ENCODE data around the gene GNRHR.

The GNRHR gene

DNA sequence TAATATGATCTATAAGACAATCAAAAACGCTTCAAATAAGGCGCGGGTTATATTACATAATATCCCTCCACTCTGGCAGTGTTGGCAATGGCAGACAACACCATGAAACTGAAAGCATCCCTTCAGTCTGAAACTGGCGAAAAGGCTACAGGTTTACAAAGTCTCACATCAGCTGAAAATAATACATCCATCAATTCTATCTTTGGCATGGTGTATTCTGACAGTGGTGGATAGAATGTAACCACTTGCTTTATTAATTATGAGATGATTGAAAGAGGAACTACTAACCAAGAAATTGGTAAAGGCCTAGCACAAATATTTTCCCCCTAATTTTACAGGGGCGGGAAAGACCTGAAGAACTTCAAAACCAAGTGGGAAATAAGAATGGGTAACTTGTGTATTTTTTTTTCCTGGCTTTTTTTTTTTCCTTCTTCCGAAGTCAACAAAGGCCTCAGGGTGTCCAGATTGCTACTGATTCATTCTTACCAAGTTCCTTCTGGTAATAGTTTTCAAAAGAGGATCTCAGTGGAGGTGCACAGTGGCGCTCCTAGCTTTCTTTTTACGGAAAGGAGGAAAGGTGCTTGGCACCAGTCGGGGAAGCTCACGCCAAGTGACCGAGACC lies 54.0 kb downstream of the GNRHR start:
- DNase-seq (ENCODE audit: low read depth in 3 of 3), result no peak

DNA sequence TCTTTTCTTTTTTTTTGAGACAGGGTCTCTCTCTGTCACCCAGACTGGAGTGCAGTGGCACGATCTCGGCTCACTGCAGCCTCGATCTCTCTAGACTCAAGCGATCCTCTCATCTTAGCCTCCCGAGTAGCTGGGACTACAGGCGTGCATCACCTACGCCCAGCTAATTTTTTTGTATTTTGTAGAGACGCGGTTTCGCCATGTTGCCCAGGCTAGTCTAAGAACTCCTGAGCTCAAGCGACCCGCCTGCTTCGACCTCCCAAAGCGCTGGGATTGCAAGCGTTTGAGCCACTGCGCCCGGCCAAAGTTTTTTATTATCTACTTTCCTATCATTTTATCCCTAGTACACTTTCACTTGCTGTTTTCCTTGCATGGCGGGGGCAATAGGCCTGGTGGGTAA lies 54.6 kb downstream of the GNRHR start:
- DNase-seq (ENCODE audit: low read depth in 3 of 3), result no peak

DNA sequence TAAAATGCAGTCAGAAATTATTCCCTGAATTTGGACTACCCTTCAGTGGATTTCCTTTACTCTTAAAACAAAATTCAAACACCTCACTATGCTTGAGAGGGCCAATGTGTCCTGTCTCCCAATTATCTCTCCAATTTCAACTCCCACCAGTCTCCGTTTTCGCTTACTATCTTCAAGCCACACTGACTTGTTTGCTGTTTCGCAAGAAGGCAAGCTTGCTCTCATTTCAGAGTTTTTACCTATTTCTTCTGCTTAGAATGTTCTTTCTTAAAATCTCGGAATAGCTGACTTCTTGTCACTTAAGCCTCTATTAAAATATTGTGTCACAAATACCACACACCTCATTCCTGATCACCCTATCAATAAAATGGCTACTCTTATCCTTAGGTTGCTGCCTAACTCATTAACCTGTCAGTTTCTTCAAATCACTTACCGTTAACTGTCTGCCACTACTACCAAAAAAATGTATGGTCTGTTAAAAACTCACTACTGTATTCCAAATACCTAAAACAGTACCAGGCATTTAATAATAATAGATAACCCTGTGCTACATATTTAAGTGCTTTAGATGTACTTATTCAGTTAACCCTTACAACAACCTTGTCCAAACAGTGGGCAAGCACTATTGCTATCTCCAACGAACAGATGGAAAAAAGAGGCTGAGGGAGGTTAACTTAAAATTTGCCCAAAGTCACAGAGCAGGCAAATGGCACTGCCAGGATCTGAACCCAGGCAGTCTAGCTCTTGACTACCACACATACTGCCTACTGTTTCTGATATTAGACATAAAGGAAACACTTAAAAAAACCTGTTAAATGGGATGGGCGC lies 56.1 kb downstream of the GNRHR start:
- DNase-seq (ENCODE audit: low read depth in 3 of 3), result no peak

DNA sequence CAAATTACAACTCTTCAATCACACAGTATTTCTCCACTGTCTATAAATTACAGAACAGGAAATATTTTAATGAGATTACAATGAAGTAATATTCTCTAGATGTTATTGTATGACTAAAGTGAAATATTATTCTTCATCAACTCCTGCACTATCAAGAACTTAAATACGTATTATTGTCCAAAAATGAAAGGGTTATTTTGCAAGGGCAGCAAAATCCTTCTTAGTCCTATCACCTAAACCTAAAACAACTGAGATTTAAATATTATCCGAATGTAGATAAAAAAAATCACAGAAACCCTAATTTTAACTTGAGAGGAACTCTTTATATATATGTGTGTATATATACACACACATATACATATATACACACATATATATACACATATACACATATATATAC lies 58.1 kb downstream of the GNRHR start:
- no peak for DNase-seq (ENCODE audit: low read depth in 3 of 3)

DNA sequence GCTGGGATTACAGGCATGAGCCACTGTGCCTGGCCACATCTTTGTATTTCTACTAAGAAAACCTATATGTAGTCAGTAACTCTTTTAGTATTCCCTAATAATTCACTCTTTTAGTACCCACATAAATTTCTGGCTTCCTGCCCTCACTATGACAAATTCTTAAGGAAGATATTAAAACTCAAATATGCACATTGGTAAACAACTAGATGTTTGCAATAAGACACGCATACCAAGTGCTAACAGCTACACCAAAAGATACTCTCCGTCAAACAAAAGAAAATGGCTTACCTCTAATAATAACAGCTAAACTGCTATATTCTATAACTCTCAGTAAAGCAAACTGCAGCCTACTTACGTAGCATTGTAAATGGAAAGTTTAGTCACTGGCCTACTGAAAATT lies 59.5 kb downstream of the GNRHR start:
- DNase-seq (ENCODE audit: low read depth in 3 of 3), result no peak

DNA sequence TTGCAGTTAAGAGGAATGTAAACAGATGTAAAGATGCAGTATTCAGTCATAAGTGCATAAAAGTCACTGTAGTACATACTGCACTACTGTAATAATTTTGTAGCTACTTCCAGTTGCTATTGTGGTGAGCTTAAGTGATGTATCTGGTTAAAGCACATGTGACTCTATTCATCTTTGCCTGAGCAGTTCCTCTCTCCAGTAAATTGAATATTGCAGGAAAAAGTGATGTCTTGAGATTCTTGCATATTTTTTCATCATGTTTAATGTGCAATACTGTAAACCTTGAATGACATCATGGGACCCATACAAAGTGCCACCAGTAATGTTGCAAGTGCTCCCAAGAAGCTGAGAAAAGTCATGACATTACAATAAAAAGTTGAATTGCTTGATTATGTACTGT lies 62.9 kb downstream of the GNRHR start:
- DNase-seq (ENCODE audit: low read depth in 3 of 3), result no peak
